K562 (cell line): ENCODE data around the gene ZFP30. TPM values are rescaled to one million over a fixed set of nuclear protein-coding genes. Genes with fewer than 3 reads are reported as not detected.

ENCODE experiments used
- DACH1 ChIP-seq: fragments of 450-650 bp; IDR thresholded peaks from 2 replicates; pipeline ENCODE4 v1.6.1; 2018; ENCODE audit not compliant: partially characterized antibody
- ETS1 ChIP-seq: conservative IDR thresholded peaks from 2 replicates; pipeline ENCODE4 v1.6.1; 2011; ENCODE audit warnings: low read depth, mild to moderate bottlenecking, low read length; ENCODE audit not compliant: control insufficient read depth
- ETS2 ChIP-seq: IDR thresholded peaks from 2 replicates; pipeline ENCODE4 v1.6.1; 2016; ENCODE audit warnings: borderline replicate concordance, missing genetic modification characterization, mild to moderate bottlenecking, moderate library complexity, missing compliant biosample characterization; ENCODE audit not compliant: poor library complexity, severe bottlenecking
- HDAC6 ChIP-seq: IDR thresholded peaks from 2 replicates; pipeline ENCODE4 v1.6.1; 2012; ENCODE audit warnings: low read depth, mild to moderate bottlenecking, control low read depth, inconsistent platforms, low read length, moderate library complexity
- IFI16 ChIP-seq: fragments of 250-450 bp; sonication (Bioruptor Pico); IDR thresholded peaks from 2 replicates; pipeline ENCODE4 v2.1.2; 2022; ENCODE audit warnings: mild to moderate bottlenecking, inconsistent platforms
- L3MBTL2 ChIP-seq: fragments of 450-650 bp; IDR thresholded peaks from 2 replicates; pipeline ENCODE4 v1.6.1; 2016; ENCODE audit warnings: mild to moderate bottlenecking, moderate library complexity
- MCM2 ChIP-seq: fragments of 450-650 bp; IDR thresholded peaks from 2 replicates; pipeline ENCODE4 v1.6.1; 2017; ENCODE audit warnings: low read depth, mild to moderate bottlenecking
- MEF2D ChIP-seq: conservative IDR thresholded peaks from 2 replicates; pipeline ENCODE4 v1.6.1; 2016; ENCODE audit warnings: low read depth, missing genetic modification characterization, missing compliant biosample characterization
- MTF1 ChIP-seq: fragments of 250-450 bp; sonication (Bioruptor Pico); IDR thresholded peaks from 2 replicates; pipeline ENCODE4 v1.9.0; 2021; ENCODE audit warnings: moderate library complexity, mild to moderate bottlenecking, inconsistent platforms, borderline replicate concordance
- PHF8 ChIP-seq: fragments of 200-600 bp; sonication (generic); IDR thresholded peaks from 2 replicates; pipeline ENCODE4 v1.6.1; 2012; ENCODE audit warnings: mixed run types, mild to moderate bottlenecking, inconsistent platforms, low read length, moderate library complexity, borderline replicate concordance
- PRDM10 ChIP-seq: fragments of 450-650 bp; IDR thresholded peaks from 2 replicates; pipeline ENCODE4 v1.6.1; 2018; ENCODE audit not compliant: partially characterized antibody
- RNF219 ChIP-seq: fragments of 250-450 bp; sonication (Bioruptor Pico); IDR thresholded peaks from 2 replicates; pipeline ENCODE4 v1.5.0; 2022; ENCODE audit warnings: mild to moderate bottlenecking
- SIX5 ChIP-seq, 2 experiments: IDR thresholded peaks; 2 replicates each; pipeline ENCODE4 v1.6.1; 2011; ENCODE audit warnings: low read length in 2 of 2, borderline replicate concordance in 1 of 2, low read depth in 1 of 2, mild to moderate bottlenecking in 1 of 2, moderate library complexity in 1 of 2; ENCODE audit not compliant: insufficient read depth in 1 of 2
- SP1 ChIP-seq: sonication (generic); formaldehyde crosslinking; IDR thresholded peaks from 2 replicates; pipeline ENCODE4 v1.8.1; 2022; ENCODE audit warnings: mild to moderate bottlenecking, missing genetic modification reagents
- SRSF7 ChIP-seq: fragments of 200-400 bp; formaldehyde crosslinking; optimal IDR thresholded peaks from 2 replicates; pipeline ENCODE3; 2017; ENCODE audit warnings: mild to moderate bottlenecking, low read depth, low read length
- SRSF9 ChIP-seq: fragments of 200-400 bp; formaldehyde crosslinking; IDR thresholded peaks from 2 replicates; pipeline ENCODE4 v1.6.1; 2017; ENCODE audit warnings: low read depth, low read length, borderline replicate concordance
- TFAP4 ChIP-seq: sonication (generic); formaldehyde crosslinking; IDR thresholded peaks from 2 replicates; pipeline ENCODE4 v1.8.0; 2022; ENCODE audit warnings: missing genetic modification reagents, mild to moderate bottlenecking, moderate library complexity, borderline replicate concordance
- ZNF217 ChIP-seq: sonication (generic); formaldehyde crosslinking; IDR thresholded peaks from 2 replicates; pipeline ENCODE4 v1.8.0; 2022; ENCODE audit warnings: mild to moderate bottlenecking, missing genetic modification reagents
- ZNF584 ChIP-seq: fragments of 200-800 bp; sonication (Bioruptor generic); IDR thresholded peaks from 2 replicates; pipeline ENCODE4 v1.6.1; 2016; ENCODE audit warnings: low read depth, mild to moderate bottlenecking, missing genetic modification characterization, missing compliant biosample characterization
- polyA plus RNA-seq, 8 experiments: library from polyadenylated mRNA; depleted of rRNA in 4 of 8; stranded (reverse) in 5 of 8; unstranded in 3 of 8; fragments of >200 nt; fragmentation: Nextera tagmentation in 2 of 8; fragmentation: Illumina TruSeq in 1 of 8; extraction: Ambion mirVana in 2 of 8; extraction: Trizol in 1 of 8; gene quantifications; 2 replicates each; pipeline versions ENCODE4 v1.2.1 to v1.2.3, GENCODE V29; 2011 to 2014; ENCODE audit warnings: inconsistent platforms in 1 of 8, missing spikeins in 1 of 8
- total RNA-seq, 7 experiments: library from RNA; depleted of rRNA in 6 of 7; stranded (reverse); fragments of >200 nt in 6 of 7; fragmentation: Illumina TruSeq in 2 of 7; extraction: Trizol in 2 of 7; gene quantifications; 2 replicates each; pipeline versions ENCODE4 v1.2.1 to v1.2.3, GENCODE V29; 2011 to 2021; ENCODE audit warnings: low replicate concordance in 1 of 7

ZFP30 gene
- total and polyA plus RNA-seq, 9 of the 15 experiments (the other 6 are each of a cell fraction or from before 2014, with no cell fraction given), result 1.1 to 11.3 (median 4.9) TPM

GRCh38 chr19:37594304-37594981 is 60.8 kb downstream of the ZFP30 start, which contains the start of the genes ZNF540 and ZNF571 (continued):
- peak; percentile 59; the same call in 1 of the 2 replicates for TF ChIP-seq PHF8
- TF ChIP-seq SRSF7, result no peak
- TF ChIP-seq MEF2D, result no peak
- no peak for TF ChIP-seq ZNF217 (CRISPR knock-in tag)
- no peak for TF ChIP-seq RNF219 (CRISPR knock-in tag)
- TF ChIP-seq SRSF9, result no peak
- no peak for TF ChIP-seq ETS2 (tag)
- TF ChIP-seq PRDM10, result peak; percentile 78
- TF ChIP-seq TFAP4 (CRISPR knock-in tag), result peak; percentile 7; the same call in 1 of the 2 replicates
- no peak for TF ChIP-seq ZNF584 (CRISPR knock-in tag)
- no peak for TF ChIP-seq IFI16
- peak; percentile 71; the same call in 1 of the 2 replicates for TF ChIP-seq L3MBTL2
- TF ChIP-seq ETS1, result 0 out of 2 replicates have a peak, but pooled peaks have one; percentile 46
- TF ChIP-seq MTF1 (CRISPR knock-in tag), result no peak
- no peak for TF ChIP-seq DACH1
- TF ChIP-seq SP1, result no peak
- TF ChIP-seq SIX5 (IDR thresholded peaks at IDR 0.05; ENCODE audit: borderline replicate concordance in 1 of 2, insufficient read depth in 1 of 2, low read depth in 1 of 2, low read length in 2 of 2), result peak; percentile 76 to 80; a peak in 3 of 4 replicates
- TF ChIP-seq MCM2, result no peak
- TF ChIP-seq HDAC6, result no peak
